Panc1 (cell line): ENCODE data around the gene ATP9A. TPM values are rescaled to one million over a fixed set of nuclear protein-coding genes. Genes with fewer than 3 reads are reported as not detected.

ENCODE experiments used
- ATAC-seq: fragments of 200-7000 bp; cut with Tn5 transposase; 2 replicates; pipeline ENCODE4 v1.9.1; 2020; ENCODE audit warnings: mild to moderate bottlenecking, moderate library complexity
- BruUV-seq: library from RNA; stranded (reverse); fragments of 400-500 nt; replicated peaks from 2 replicates; lab custom pipeline; 2021; lab: Mats Ljungman, UMichigan
- CTCF ChIA-PET: fragments of 300-600 bp; sonication (Branson Sonifier 250); formaldehyde crosslinking; loops from one replicate; lab custom pipeline; 2022; ENCODE audit warnings: antibody characterized with exemption; lab: Charles Lee
- POLR2A ChIA-PET: fragments of 300-600 bp; sonication (Branson Sonifier 250); formaldehyde crosslinking; loops from one replicate; lab custom pipeline; 2022; ENCODE audit warnings: antibody characterized with exemption; lab: Charles Lee
- DNase-seq: peaks from one replicate; pipeline ENCODE4 v3.0.0-alpha.2; 2010; ENCODE audit warnings: low read depth, low spot score
- H3K27ac ChIP-seq: 2 replicates; pipeline ENCODE4 v1.5.1; 2011; ENCODE audit warnings: mild to moderate bottlenecking, low read length, inconsistent platforms
- H3K27me3 ChIP-seq: fragments of 200-500 bp; sonication (Bioruptor generic); 2 replicates; pipeline ENCODE4 v1.6.0; 2014; ENCODE audit warnings: low read length, inconsistent platforms; ENCODE audit not compliant: control insufficient read depth, insufficient read depth
- H3K36me3 ChIP-seq: fragments of 200-500 bp; sonication (Bioruptor generic); 2 replicates; pipeline ENCODE4 v1.5.1; 2014; ENCODE audit warnings: inconsistent platforms, mild to moderate bottlenecking, low read length, moderate library complexity; ENCODE audit not compliant: control insufficient read depth, insufficient read depth
- H3K4me1 ChIP-seq: 2 replicates; pipeline ENCODE4 v1.5.1; 2011; ENCODE audit warnings: inconsistent platforms, mild to moderate bottlenecking, low read length, moderate library complexity; ENCODE audit not compliant: control insufficient read depth, insufficient read depth
- H3K4me3 ChIP-seq, 2 experiments: 2 replicates each; pipeline ENCODE4 v1.5.1; 2011 to 2012; ENCODE audit warnings: low read depth in 2 of 2, low read length in 2 of 2, mild to moderate bottlenecking in 2 of 2, inconsistent platforms in 1 of 2, moderate library complexity in 1 of 2
- H3K9me3 ChIP-seq: fragments of 200-500 bp; sonication (Bioruptor generic); 2 replicates; pipeline ENCODE4 v1.5.1; 2014; ENCODE audit warnings: low read depth, mild to moderate bottlenecking, inconsistent platforms, low read length, moderate library complexity; ENCODE audit not compliant: control insufficient read depth, insufficient read depth
- CTCF ChIP-seq: fragments of 450-650 bp; IDR thresholded peaks from 2 replicates; pipeline ENCODE4 v1.5.1; 2017; ENCODE audit warnings: mild to moderate bottlenecking
- POLR2AphosphoS5 ChIP-seq: IDR thresholded peaks from 2 replicates; pipeline ENCODE4 v1.6.1; 2012; ENCODE audit warnings: mild to moderate bottlenecking, low read depth, low read length, moderate library complexity
- REST ChIP-seq, 2 experiments: IDR thresholded peaks; 2 replicates each; pipeline ENCODE4 v1.6.1; 2011 to 2012; ENCODE audit warnings: low read depth in 2 of 2, control low read depth in 1 of 2, low read length in 1 of 2, mild to moderate bottlenecking in 1 of 2, moderate library complexity in 1 of 2; ENCODE audit not compliant: insufficient read depth in 1 of 2
- SIN3A ChIP-seq: IDR thresholded peaks from 2 replicates; pipeline ENCODE4 v1.6.1; 2012; ENCODE audit warnings: low read depth, mild to moderate bottlenecking, low read length, moderate library complexity, borderline replicate concordance; ENCODE audit not compliant: insufficient read depth
- TCF7L2 ChIP-seq: IDR thresholded peaks from 2 replicates; pipeline ENCODE4 v1.6.1; 2011; ENCODE audit warnings: mild to moderate bottlenecking, low read depth, low read length, inconsistent platforms
- in situ Hi-C: cut with HindIII; loops from 2 replicates; pipeline ENCODE4 v1.10.0; 2016; ENCODE audit warnings: low sequenced_read_pairs, low pct_unique_long_range_greater_than_20kb
- intact Hi-C: fragments of 100-400 bp; cut with micrococcal nuclease; formaldehyde crosslinking; loops from one replicate; pipeline ENCODE4 v1.10.0; 2022; ENCODE audit not compliant: unreplicated experiment
- total RNA-seq: library from RNA; stranded (reverse); gene quantifications from one replicate; pipeline ENCODE4 v1.2.1, GENCODE V29; 2021; ENCODE audit not compliant: unreplicated experiment

Gene ATP9A
- total RNA-seq, 1 experiment from 2014 or later = 8.7 TPM

GRCh38 chr20:51565298-51566144, 202.7 kb downstream of the ATP9A start:
- no peak overlapping the region for H3K4me3 ChIP-seq
- CTCF ChIA-PET = interaction anchor here (0.6 kb wide), 1 partner anchor 550 kb away, joined by 3 read pairs; no protein-coding TSS in a partner anchor
- no peaks in the 10 kb centered on the region for H3K36me3 ChIP-seq
- DNase-seq (no peak), ATAC-seq (no peak)
- no peak for TF ChIP-seq CTCF
- no peak for TF ChIP-seq TCF7L2
- TF ChIP-seq POLR2AphosphoS5 = no peak
- H3K27ac ChIP-seq = peak overlapping the region; percentile 66
- BruUV-seq = no TSS peak
- H3K27me3 ChIP-seq = no peaks in the 10 kb centered on the region
- intact Hi-C loops = loop anchor here (10.0 kb wide), 1 partner anchor 111 kb away; no protein-coding TSS in a partner anchor
- POLR2A ChIA-PET = no interaction called here
- H3K9me3 ChIP-seq = no peaks in the 10 kb centered on the region
- peaks cover 46% of the 10 kb centered on the region for H3K4me1 ChIP-seq
- in situ Hi-C loops = no loop called here

- TF ChIP-seq TCF7L2 = peak; percentile 55; the same call in 1 of the 2 replicates
- no peak for TF ChIP-seq POLR2AphosphoS5
- CTCF ChIA-PET = interaction anchor here (0.6 to 1.2 kb wide), 4 partner anchors 9 to 178 kb away, joined by 3 to 5 read pairs (median 4); no protein-coding TSS in a partner anchor
- POLR2A ChIA-PET = interaction anchor here (0.6 to 1.0 kb wide), 2 partner anchors 23 to 107 kb away, joined by 6 to 13 read pairs; no protein-coding TSS in a partner anchor
- H3K36me3 ChIP-seq = no peaks in the 10 kb centered on the region
- no peaks in the 10 kb centered on the region for H3K9me3 ChIP-seq
- peak; percentile 74 for ATAC-seq
- H3K4me3 ChIP-seq = peak overlapping the region; percentile 53 to 92
- peak overlapping the region; percentile 93 for H3K27ac ChIP-seq
- no TSS peak for BruUV-seq
- H3K4me1 ChIP-seq = peaks cover 36% of the 10 kb centered on the region
- H3K27me3 ChIP-seq = no peaks in the 10 kb centered on the region
- intact Hi-C loops (loop anchor here (10.0 kb wide), 1 partner anchor 109 kb away; no protein-coding TSS in a partner anchor), in situ Hi-C loops (no loop called here)
- DNase-seq = peak; percentile 51
Measured at GRCh38 chr20:51563486-51564332, 204.5 kb downstream of the ATP9A start.

GRCh38 chr20:51563174-51563485, 205.1 kb downstream of the ATP9A start:
- ChIA-PET POLR2A (interaction anchor here (0.5 to 1.0 kb wide), 3 partner anchors 87 to 565 kb away, joined by 4 to 6 read pairs (median 4); no protein-coding TSS in a partner anchor), CTCF (interaction anchor here (0.6 to 1.2 kb wide), 3 partner anchors 9 to 177 kb away, joined by 4 to 5 read pairs (median 4); no protein-coding TSS in a partner anchor)
- DNase-seq (no peak), ATAC-seq (peak; percentile 30)
- Histone ChIP-seq H3K4me3 (peak overlapping the region; percentile 53 to 92), H3K27ac (peak overlapping the region; percentile 93), H3K27me3 (no peaks in the 10 kb centered on the region), H3K4me1 (peaks cover 36% of the 10 kb centered on the region), H3K36me3 (no peaks in the 10 kb centered on the region), H3K9me3 (no peaks in the 10 kb centered on the region)
- intact Hi-C loops (loop anchor here (10.0 kb wide), 1 partner anchor 108 kb away; no protein-coding TSS in a partner anchor), in situ Hi-C loops (no loop called here)
- BruUV-seq = no TSS peak
- TF ChIP-seq CTCF = no peak
- no peak for TF ChIP-seq REST (IDR thresholded peaks at IDR 0.05; ENCODE audit: insufficient read depth in 1 of 2, low read depth in 2 of 2, low read length in 1 of 2)
- TF ChIP-seq TCF7L2 = no peak
- no peak for TF ChIP-seq POLR2AphosphoS5
- no peak for TF ChIP-seq SIN3A
